Endothelial cell of umbilical vein (primary cell): ENCODE measurements around the gene ZCWPW1. TPM values are rescaled to one million over a fixed set of nuclear protein-coding genes. Genes with fewer than 3 reads are reported as not detected.

Experiments used
- BruUV-seq: library from RNA; stranded (reverse); fragments of 400-500 nt; replicated peaks from 2 replicates; lab custom pipeline; 2021; lab: Mats Ljungman, UMichigan
- CTCF ChIA-PET: fragments of 300-600, 350-600 bp; sonication (Branson Sonifier 250); formaldehyde crosslinking; loops from one replicate; lab custom pipeline; 2021; ENCODE audit warnings: antibody characterized with exemption, inconsistent platforms; lab: Charles Lee
- POLR2A ChIA-PET: fragments of 300-600, 350-600 bp; sonication (Branson Sonifier 250); formaldehyde crosslinking; loops from one replicate; lab custom pipeline; 2021; ENCODE audit warnings: antibody characterized with exemption, inconsistent platforms; lab: Charles Lee
- DNase-seq: peaks from one replicate; pipeline ENCODE4 v3.0.0-alpha.2; 2011; ENCODE audit warnings: low read depth, low spot score
- FAIRE-seq: peaks from 2 replicates; lab custom pipeline; 2011; peaks lifted over from hg19 to GRCh38; lab: Jason Lieb, UNC
- H2AFZ ChIP-seq: 2 replicates; pipeline ENCODE4 v1.6.0; 2012; ENCODE audit warnings: low read depth, low read length, control low read depth, inconsistent platforms
- H3K27ac ChIP-seq: 2 replicates; pipeline ENCODE4 v1.5.1; 2011; ENCODE audit warnings: low read depth, mild to moderate bottlenecking, control low read depth, low read length, moderate library complexity; ENCODE audit not compliant: insufficient read depth
- H3K27me3 ChIP-seq, 2 experiments: 2 replicates each; pipeline versions ENCODE4 v1.6.0 to v1.6.1; 2011; ENCODE audit warnings: low read length in 2 of 2, mixed read lengths in 1 of 2; ENCODE audit not compliant: control insufficient read depth in 2 of 2, insufficient read depth in 2 of 2
- H3K36me3 ChIP-seq, 2 experiments: 2 replicates in 1 of 2; 3 replicates in 1 of 2; pipeline ENCODE4 v1.5.1; 2011; ENCODE audit warnings: low read length in 2 of 2, mild to moderate bottlenecking in 1 of 2, moderate library complexity in 1 of 2; ENCODE audit not compliant: control insufficient read depth in 2 of 2, insufficient read depth in 2 of 2; ENCODE audit errors: extremely low read depth in 1 of 2
- H3K4me1 ChIP-seq: 3 replicates; pipeline ENCODE4 v1.5.1; 2011; ENCODE audit warnings: mild to moderate bottlenecking, low read length; ENCODE audit not compliant: control insufficient read depth, insufficient read depth; ENCODE audit errors: extremely low read depth
- H3K4me2 ChIP-seq: 2 replicates; pipeline ENCODE4 v1.6.1; 2011; ENCODE audit warnings: low read length, control low read depth, mixed read lengths; ENCODE audit not compliant: insufficient read depth
- H3K4me3 ChIP-seq, 3 experiments: fragments of 200-600 bp in 1 of 3; sonication (generic), shearing (Covaris generic) in 1 of 3; replicated peaks in 1 of 3; 2 replicates each; pipeline ENCODE4 v1.5.1; 2011 to 2016; ENCODE audit warnings: control low read depth in 3 of 3, low read length in 3 of 3, mild to moderate bottlenecking in 2 of 3, inconsistent platforms in 1 of 3, low read depth in 1 of 3, moderate library complexity in 1 of 3; ENCODE audit not compliant: insufficient read depth in 1 of 3
- H3K79me2 ChIP-seq: 2 replicates; pipeline ENCODE4 v1.6.0; 2012; ENCODE audit warnings: low read length, inconsistent platforms; ENCODE audit not compliant: control insufficient read depth, insufficient read depth
- H3K9ac ChIP-seq: replicated peaks from 2 replicates; pipeline ENCODE3; 2011; ENCODE audit warnings: low read length, control low read depth; ENCODE audit not compliant: insufficient read depth; ENCODE audit errors: extremely low read depth
- H3K9me1 ChIP-seq: replicated peaks from 3 replicates; pipeline ENCODE4 v1.6.0; 2011; ENCODE audit warnings: mild to moderate bottlenecking, low read length; ENCODE audit not compliant: control insufficient read depth, insufficient read depth; ENCODE audit errors: extremely low read depth
- H3K9me3 ChIP-seq: replicated peaks from 2 replicates; pipeline ENCODE4 v1.5.1; 2012; ENCODE audit warnings: low read length, inconsistent platforms; ENCODE audit not compliant: control insufficient read depth, insufficient read depth
- H4K20me1 ChIP-seq: replicated peaks from 2 replicates; pipeline ENCODE3; 2011; ENCODE audit warnings: mild to moderate bottlenecking, low read length; ENCODE audit not compliant: control insufficient read depth, insufficient read depth; ENCODE audit errors: extremely low read depth
- EZH2 ChIP-seq: IDR thresholded peaks from 2 replicates; pipeline ENCODE4 v1.6.1; 2012; ENCODE audit warnings: borderline replicate concordance, low read depth, mild to moderate bottlenecking, moderate library complexity, low read length, inconsistent platforms; ENCODE audit not compliant: severe bottlenecking
- FOS ChIP-seq: IDR thresholded peaks from 2 replicates; pipeline ENCODE4 v1.6.1; 2011; ENCODE audit warnings: mild to moderate bottlenecking, low read length, moderate library complexity, borderline replicate concordance; ENCODE audit not compliant: insufficient read depth
- GATA2 ChIP-seq: IDR thresholded peaks from 2 replicates; pipeline ENCODE4 v1.7.0; 2011; ENCODE audit warnings: low read depth, mild to moderate bottlenecking, moderate library complexity, mixed read lengths, low read length; ENCODE audit not compliant: insufficient read length, insufficient read depth
- JUN ChIP-seq: IDR thresholded peaks from 2 replicates; pipeline ENCODE4 v1.6.1; 2011; ENCODE audit warnings: borderline replicate concordance, low read depth; ENCODE audit not compliant: insufficient read length, insufficient read depth
- MAX ChIP-seq: IDR thresholded peaks from 2 replicates; pipeline ENCODE4 v1.6.1; 2011; ENCODE audit not compliant: insufficient read depth, insufficient read length
- MYC ChIP-seq: IDR thresholded peaks from one replicate; pipeline ENCODE4 v1.6.1; 2011; ENCODE audit warnings: mild to moderate bottlenecking, low read depth, low read length
- POLR2A ChIP-seq: IDR thresholded peaks from 2 replicates; pipeline ENCODE4 v1.6.1; 2012; ENCODE audit warnings: low read depth, mild to moderate bottlenecking, control low read depth, low read length
- POLR2AphosphoS5 ChIP-seq: IDR thresholded peaks from 2 replicates; pipeline ENCODE4 v1.6.1; 2012; ENCODE audit warnings: low read depth, mild to moderate bottlenecking, control low read depth, low read length, moderate library complexity; ENCODE audit not compliant: insufficient read depth
- dilution Hi-C: fragments of 300-500 bp; cut with MboI; formaldehyde crosslinking; loops from one replicate; pipeline ENCODE4 v1.15.0; 2019; ENCODE audit warnings: low sequenced_read_pairs; ENCODE audit not compliant: extremely low pct_ligation_motif_present
- intact Hi-C: fragments of 100-400 bp; cut with micrococcal nuclease; formaldehyde crosslinking; loops from one replicate; pipeline ENCODE4 v1.10.0; 2022
- polyA plus RNA-seq, 4 experiments: library from polyadenylated mRNA; depleted of rRNA in 3 of 4; stranded (reverse) in 3 of 4; unstranded in 1 of 4; fragments of >200 nt; gene quantifications; 2 replicates each; pipeline versions ENCODE4 v1.2.1 to v1.2.3, GENCODE V29; 2011 to 2012; ENCODE audit warnings: missing spikeins in 1 of 4
- total RNA-seq: library from RNA; stranded (reverse); gene quantifications from 2 replicates; pipeline ENCODE4 v1.2.3, GENCODE V29; 2021
- TF ChIP-seq, protein P1 (sequence below), 2 donors: IDR thresholded peaks; 1 replicate in 1 of 2; 2 replicates in 1 of 2; pipeline ENCODE4 v1.5.1; 2011; ENCODE audit warnings: low read length in 2 of 2, mild to moderate bottlenecking in 2 of 2, moderate library complexity in 2 of 2, control low read depth in 1 of 2, inconsistent platforms in 1 of 2, low read depth in 1 of 2; ENCODE audit not compliant: insufficient read depth in 1 of 2; ENCODE audit errors: extremely low read depth in 1 of 2

ZCWPW1 gene
- total and polyA plus RNA-seq, 2 donors (not counting 3 experiments of a cell fraction or from before 2014, with no cell fraction given) = 0.31 to 0.32 TPM

GRCh38 chr7:100373261-100373831 is 55.2 kb downstream of the ZCWPW1 start, which contains the start of gene PILRA:
Gene PILRA (plus strand): TSS chr7:100373487. CDS start chr7:100373657, 170 bp downstream.
- peak within 1 kb of the TSS; percentile 85 for H2AFZ ChIP-seq
- no peak within 1 kb of the TSS for H3K27ac ChIP-seq
- no TSS peak for BruUV-seq
- ChIA-PET POLR2A (no interaction called here), CTCF (interaction anchor here (3.7 kb wide), 1 partner anchor 34 kb away, joined by 16 read pairs; no protein-coding TSS in a partner anchor)
- no peaks in the 10 kb centered on the region for H3K9me1 ChIP-seq
- no peak for DNase-seq
- H3K79me2 ChIP-seq = no peaks in the 10 kb centered on the region
- peaks cover 4% of the 10 kb centered on the region for H3K4me1 ChIP-seq
- H3K4me3 ChIP-seq = no peak within 1 kb of the TSS
- intact Hi-C loops = no loop called here
- FAIRE-seq = no peak
- H3K36me3 ChIP-seq = no peaks in the 10 kb centered on the region
- TF ChIP-seq FOS = no peak
- TF ChIP-seq JUN = no peak
- TF ChIP-seq, protein P1, sequence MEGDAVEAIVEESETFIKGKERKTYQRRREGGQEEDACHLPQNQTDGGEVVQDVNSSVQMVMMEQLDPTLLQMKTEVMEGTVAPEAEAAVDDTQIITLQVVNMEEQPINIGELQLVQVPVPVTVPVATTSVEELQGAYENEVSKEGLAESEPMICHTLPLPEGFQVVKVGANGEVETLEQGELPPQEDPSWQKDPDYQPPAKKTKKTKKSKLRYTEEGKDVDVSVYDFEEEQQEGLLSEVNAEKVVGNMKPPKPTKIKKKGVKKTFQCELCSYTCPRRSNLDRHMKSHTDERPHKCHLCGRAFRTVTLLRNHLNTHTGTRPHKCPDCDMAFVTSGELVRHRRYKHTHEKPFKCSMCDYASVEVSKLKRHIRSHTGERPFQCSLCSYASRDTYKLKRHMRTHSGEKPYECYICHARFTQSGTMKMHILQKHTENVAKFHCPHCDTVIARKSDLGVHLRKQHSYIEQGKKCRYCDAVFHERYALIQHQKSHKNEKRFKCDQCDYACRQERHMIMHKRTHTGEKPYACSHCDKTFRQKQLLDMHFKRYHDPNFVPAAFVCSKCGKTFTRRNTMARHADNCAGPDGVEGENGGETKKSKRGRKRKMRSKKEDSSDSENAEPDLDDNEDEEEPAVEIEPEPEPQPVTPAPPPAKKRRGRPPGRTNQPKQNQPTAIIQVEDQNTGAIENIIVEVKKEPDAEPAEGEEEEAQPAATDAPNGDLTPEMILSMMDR (IDR thresholded peaks at IDR 0.05; ENCODE audit: extremely low read depth in 1 of 2, insufficient read depth in 1 of 2, low read depth in 1 of 2, low read length in 2 of 2) = no peak
- TF ChIP-seq GATA2 = no peak
- TF ChIP-seq EZH2 = no peak
- TF ChIP-seq MYC = no peak
- no peak for TF ChIP-seq POLR2A
- TF ChIP-seq MAX = no peak
- TF ChIP-seq POLR2AphosphoS5 = no peak
- no peak within 1 kb of the TSS for H3K9ac ChIP-seq
- dilution Hi-C loops = no loop called here
- no peaks in the 10 kb centered on the region for H3K9me3 ChIP-seq
- no peaks in the 10 kb centered on the region for H4K20me1 ChIP-seq
- H3K4me2 ChIP-seq = no peak within 1 kb of the TSS
- H3K27me3 ChIP-seq = no peaks in the 10 kb centered on the region
